ENCODE data around the gene CLDN9.

Gene CLDN9

DNA sequence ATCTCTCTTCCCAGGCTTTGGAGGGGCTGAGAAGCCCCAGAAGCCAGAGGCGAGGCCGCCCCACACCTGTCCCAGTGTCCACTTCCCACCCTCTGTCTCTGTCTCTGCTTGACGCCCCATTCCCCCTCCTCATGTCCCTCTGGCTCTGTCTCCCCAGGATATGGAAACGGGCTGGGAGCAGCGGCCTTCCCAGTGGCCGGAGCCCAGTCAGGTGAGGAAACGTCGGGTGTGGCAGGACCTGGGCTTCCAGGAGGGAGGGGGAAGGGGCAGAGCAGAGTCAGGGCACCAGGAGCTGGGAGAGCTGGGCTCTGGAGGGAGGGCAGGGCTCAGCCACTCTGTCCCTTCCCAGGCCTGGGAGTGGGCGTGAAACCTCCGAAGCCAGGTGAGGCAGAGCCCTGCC lies 21.8 kb upstream of the CLDN9 start:
- H3K27ac ChIP-seq (ENCODE audit: low read depth, low read length) = no peak overlapping the region
- H4K20me1 ChIP-seq (ENCODE audit: control insufficient read depth, insufficient read depth, low read depth, low read length) = no peaks in the 10 kb centered on the region
- H3K36me3 ChIP-seq (ENCODE audit: control insufficient read depth, low read length) = no peaks in the 10 kb centered on the region
- H3K27me3 ChIP-seq (ENCODE audit: control insufficient read depth, low read length) = peaks cover 35% of the 10 kb centered on the region; the same call in 1 of the 2 replicates
- no peaks in the 10 kb centered on the region for H3F3A ChIP-seq (ENCODE audit: control insufficient read depth, insufficient read depth)
- TF ChIP-seq, protein P1, sequence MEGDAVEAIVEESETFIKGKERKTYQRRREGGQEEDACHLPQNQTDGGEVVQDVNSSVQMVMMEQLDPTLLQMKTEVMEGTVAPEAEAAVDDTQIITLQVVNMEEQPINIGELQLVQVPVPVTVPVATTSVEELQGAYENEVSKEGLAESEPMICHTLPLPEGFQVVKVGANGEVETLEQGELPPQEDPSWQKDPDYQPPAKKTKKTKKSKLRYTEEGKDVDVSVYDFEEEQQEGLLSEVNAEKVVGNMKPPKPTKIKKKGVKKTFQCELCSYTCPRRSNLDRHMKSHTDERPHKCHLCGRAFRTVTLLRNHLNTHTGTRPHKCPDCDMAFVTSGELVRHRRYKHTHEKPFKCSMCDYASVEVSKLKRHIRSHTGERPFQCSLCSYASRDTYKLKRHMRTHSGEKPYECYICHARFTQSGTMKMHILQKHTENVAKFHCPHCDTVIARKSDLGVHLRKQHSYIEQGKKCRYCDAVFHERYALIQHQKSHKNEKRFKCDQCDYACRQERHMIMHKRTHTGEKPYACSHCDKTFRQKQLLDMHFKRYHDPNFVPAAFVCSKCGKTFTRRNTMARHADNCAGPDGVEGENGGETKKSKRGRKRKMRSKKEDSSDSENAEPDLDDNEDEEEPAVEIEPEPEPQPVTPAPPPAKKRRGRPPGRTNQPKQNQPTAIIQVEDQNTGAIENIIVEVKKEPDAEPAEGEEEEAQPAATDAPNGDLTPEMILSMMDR (IDR thresholded peaks at IDR 0.05; ENCODE audit: low read depth, low read length, poor library complexity, severe bottlenecking) = no peak
- TF ChIP-seq EZH2phosphoT487 (IDR thresholded peaks at IDR 0.05; ENCODE audit: borderline replicate concordance, low read length) = no peak
- no peak overlapping the region for H3K4me2 ChIP-seq (ENCODE audit: low read length)
- no peaks in the 10 kb centered on the region for H3K79me2 ChIP-seq (ENCODE audit: control insufficient read depth, low read length)
- no peaks in the 10 kb centered on the region for H3K9me3 ChIP-seq (ENCODE audit: control insufficient read depth, insufficient read depth, low read length)
- no peak overlapping the region for H3K4me3 ChIP-seq (ENCODE audit: low read length)
- no peaks in the 10 kb centered on the region for H3K4me1 ChIP-seq (ENCODE audit: control insufficient read depth, low read length)
- H3K9me2 ChIP-seq (replicated peaks; ENCODE audit: control insufficient read depth, low read length) = no peaks in the 10 kb centered on the region

DNA sequence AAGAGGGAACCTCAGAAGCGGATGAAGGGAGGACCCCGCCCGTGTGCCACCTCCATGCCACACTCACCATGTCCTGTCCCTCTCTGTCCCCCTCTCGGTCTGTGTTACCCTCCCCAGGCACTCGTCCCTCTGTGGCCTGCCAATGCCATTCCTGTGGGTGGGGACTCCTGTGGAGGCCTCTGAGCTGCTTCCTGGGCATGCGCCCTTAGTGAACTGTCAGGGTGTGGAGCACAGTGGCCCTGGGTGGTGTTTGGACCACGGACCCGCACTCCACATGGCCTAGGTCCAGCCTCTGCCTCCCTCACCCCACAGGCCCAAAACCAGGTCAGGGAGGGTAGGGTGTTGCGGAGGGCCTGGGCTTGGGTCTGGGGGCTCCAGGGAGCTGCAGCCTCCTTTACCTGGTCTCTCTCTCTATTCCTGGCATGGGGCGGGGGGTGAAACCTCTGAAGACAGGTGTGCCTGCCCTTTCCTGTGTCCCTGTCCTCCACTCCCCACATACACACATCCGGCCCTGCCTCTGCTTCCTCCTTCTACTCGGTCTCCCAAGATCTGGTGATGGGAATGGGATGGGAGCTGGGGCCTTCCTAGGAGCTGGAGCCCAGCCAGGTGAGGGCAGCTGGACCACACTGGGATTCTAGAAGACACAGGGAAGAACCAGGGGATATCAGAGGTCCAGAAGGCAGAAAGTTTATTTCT lies 21.0 kb upstream of the CLDN9 start:
- H3K4me3 ChIP-seq (ENCODE audit: low read length) = no peak overlapping the region
- H3K9me2 ChIP-seq (replicated peaks; ENCODE audit: control insufficient read depth, low read length) = no peaks in the 10 kb centered on the region
- H3K79me2 ChIP-seq (ENCODE audit: control insufficient read depth, low read length) = no peaks in the 10 kb centered on the region
- no peaks in the 10 kb centered on the region for H3K36me3 ChIP-seq (ENCODE audit: control insufficient read depth, low read length)
- TF ChIP-seq, protein P1 (IDR thresholded peaks at IDR 0.05; ENCODE audit: low read depth, low read length, poor library complexity, severe bottlenecking) = no peak
- TF ChIP-seq EZH2phosphoT487 (IDR thresholded peaks at IDR 0.05; ENCODE audit: borderline replicate concordance, low read length) = no peak
- no peaks in the 10 kb centered on the region for H3K4me1 ChIP-seq (ENCODE audit: control insufficient read depth, low read length)
- H3K27me3 ChIP-seq (ENCODE audit: control insufficient read depth, low read length) = peaks cover 35% of the 10 kb centered on the region; the same call in 1 of the 2 replicates
- H3F3A ChIP-seq (ENCODE audit: control insufficient read depth, insufficient read depth) = no peaks in the 10 kb centered on the region
- H3K4me2 ChIP-seq (ENCODE audit: low read length) = no peak overlapping the region
- no peak overlapping the region for H3K27ac ChIP-seq (ENCODE audit: low read depth, low read length)
- no peaks in the 10 kb centered on the region for H3K9me3 ChIP-seq (ENCODE audit: control insufficient read depth, insufficient read depth, low read length)
- H4K20me1 ChIP-seq (ENCODE audit: control insufficient read depth, insufficient read depth, low read depth, low read length) = no peaks in the 10 kb centered on the region

DNA sequence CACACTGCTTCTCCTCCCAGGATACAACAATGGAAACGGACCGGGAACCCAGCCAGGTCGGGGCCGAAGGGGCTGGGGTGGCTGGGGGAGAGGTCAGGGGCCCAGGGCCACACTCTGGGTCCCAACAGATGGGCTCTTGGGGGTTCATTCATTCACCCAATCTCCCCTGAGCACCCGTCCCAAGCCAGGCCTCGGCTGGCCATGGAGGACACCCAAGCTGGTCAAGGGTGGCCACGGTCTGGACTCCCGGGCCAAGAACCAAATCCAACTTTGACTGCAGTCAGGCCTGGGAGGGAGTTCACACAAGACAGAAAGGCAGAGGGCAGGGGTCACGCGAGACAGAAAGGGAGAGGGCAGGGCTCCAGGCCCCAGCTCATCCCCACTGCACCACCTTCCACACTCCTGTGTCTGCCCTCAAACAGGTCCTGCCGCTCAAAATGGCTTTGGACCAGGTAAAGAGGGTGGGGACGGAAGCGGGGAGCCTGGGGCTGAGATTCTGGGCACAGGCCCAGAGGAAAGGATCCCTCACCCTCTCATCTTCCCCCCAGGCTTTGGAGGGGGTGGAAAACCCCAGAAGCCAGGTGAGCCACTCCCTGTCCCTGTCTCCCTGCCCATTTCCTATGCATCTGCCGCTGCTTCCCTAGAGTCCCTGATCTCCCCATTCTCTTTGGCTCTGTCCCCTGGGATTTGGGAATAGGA lies 20.2 kb upstream of the CLDN9 start:
- Histone ChIP-seq H3K9me3 (ENCODE audit: control insufficient read depth, insufficient read depth, low read length) (no peaks in the 10 kb centered on the region), H3K4me1 (ENCODE audit: control insufficient read depth, low read length) (no peaks in the 10 kb centered on the region), H3K79me2 (ENCODE audit: control insufficient read depth, low read length) (no peaks in the 10 kb centered on the region), H3K9me2 (replicated peaks; ENCODE audit: control insufficient read depth, low read length) (no peaks in the 10 kb centered on the region), H3K4me2 (ENCODE audit: low read length) (no peak overlapping the region), H3K36me3 (ENCODE audit: control insufficient read depth, low read length) (no peaks in the 10 kb centered on the region), H3K27ac (ENCODE audit: low read depth, low read length) (no peak overlapping the region), H3F3A (ENCODE audit: control insufficient read depth, insufficient read depth) (no peaks in the 10 kb centered on the region), H4K20me1 (ENCODE audit: control insufficient read depth, insufficient read depth, low read depth, low read length) (no peaks in the 10 kb centered on the region), H3K4me3 (ENCODE audit: low read length) (no peak overlapping the region), H3K27me3 (ENCODE audit: control insufficient read depth, low read length) (peaks cover 39% of the 10 kb centered on the region)
- TF ChIP-seq, protein P1 (IDR thresholded peaks at IDR 0.05; ENCODE audit: low read depth, low read length, poor library complexity, severe bottlenecking) = no peak
- TF ChIP-seq EZH2phosphoT487 (IDR thresholded peaks at IDR 0.05; ENCODE audit: borderline replicate concordance, low read length) = no peak
